Prostate gland (tissue), 2 donors: Measurements from ENCODE around the gene ADGB.

Source experiments
- CTCF ChIP-seq, 4 experiments: fragments of 200-600 bp in 2 of 4; fragments of 450-650 bp in 2 of 4; sonication (generic) in 2 of 4; IDR thresholded peaks; 1 replicate in 3 of 4; 2 replicates in 1 of 4; pipeline ENCODE4 v1.5.1; 2016 to 2019; ENCODE audit warnings: antibody characterized with exemption in 4 of 4, mild to moderate bottlenecking in 2 of 4, moderate library complexity in 2 of 4
- POLR2A ChIP-seq: fragments of 450-650 bp; IDR thresholded peaks from one replicate; pipeline ENCODE4 v1.6.1; 2016; ENCODE audit warnings: antibody characterized with exemption, mild to moderate bottlenecking
- POLR2AphosphoS5 ChIP-seq: sonication (generic); formaldehyde crosslinking; IDR thresholded peaks from one replicate; pipeline ENCODE4 v1.6.1; 2017; ENCODE audit warnings: antibody characterized with exemption

GRCh38 chr6:146598772-146599405 lies at the start of gene ADGB:
- TF ChIP-seq CTCF (IDR thresholded peaks at IDR 0.05), result no peak
- no peak for TF ChIP-seq POLR2A
- no peak for TF ChIP-seq POLR2AphosphoS5
